22Rv1 (cell line): ENCODE measurements around the gene DGAT2L6.

ENCODE experiments used
- ZFX ChIP-seq: fragments of 450-650 bp; IDR thresholded peaks from 2 replicates; pipeline ENCODE4 v1.6.1; 2017; ENCODE audit warnings: antibody characterized with exemption, borderline replicate concordance
- TF ChIP-seq, protein P1 (sequence below): fragments of 450-650 bp; IDR thresholded peaks from 2 replicates; pipeline ENCODE4 v1.5.1; 2017; ENCODE audit warnings: mild to moderate bottlenecking

GRCh38 chrX:70138622-70139021 is 38.7 kb upstream of the DGAT2L6 start:
- TF ChIP-seq, protein P1, sequence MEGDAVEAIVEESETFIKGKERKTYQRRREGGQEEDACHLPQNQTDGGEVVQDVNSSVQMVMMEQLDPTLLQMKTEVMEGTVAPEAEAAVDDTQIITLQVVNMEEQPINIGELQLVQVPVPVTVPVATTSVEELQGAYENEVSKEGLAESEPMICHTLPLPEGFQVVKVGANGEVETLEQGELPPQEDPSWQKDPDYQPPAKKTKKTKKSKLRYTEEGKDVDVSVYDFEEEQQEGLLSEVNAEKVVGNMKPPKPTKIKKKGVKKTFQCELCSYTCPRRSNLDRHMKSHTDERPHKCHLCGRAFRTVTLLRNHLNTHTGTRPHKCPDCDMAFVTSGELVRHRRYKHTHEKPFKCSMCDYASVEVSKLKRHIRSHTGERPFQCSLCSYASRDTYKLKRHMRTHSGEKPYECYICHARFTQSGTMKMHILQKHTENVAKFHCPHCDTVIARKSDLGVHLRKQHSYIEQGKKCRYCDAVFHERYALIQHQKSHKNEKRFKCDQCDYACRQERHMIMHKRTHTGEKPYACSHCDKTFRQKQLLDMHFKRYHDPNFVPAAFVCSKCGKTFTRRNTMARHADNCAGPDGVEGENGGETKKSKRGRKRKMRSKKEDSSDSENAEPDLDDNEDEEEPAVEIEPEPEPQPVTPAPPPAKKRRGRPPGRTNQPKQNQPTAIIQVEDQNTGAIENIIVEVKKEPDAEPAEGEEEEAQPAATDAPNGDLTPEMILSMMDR = no peak
- no peak for TF ChIP-seq ZFX
